Brain pericyte (primary cell): ENCODE data around the gene MGST1.

ENCODE experiments used
- DNase-seq: peaks from one replicate; pipeline ENCODE4 v3.0.0-alpha.2; 2012; ENCODE audit warnings: low read depth, low spot score

Gene MGST1

GRCh38 chr12:16347391-16348298 is at the start of gene MGST1:
MGST1 (plus strand) TSS chr12:16347645; CDS start chr12:16354253, 6,608 bp downstream.
- peak; percentile 7 for DNase-seq

- no peak for DNase-seq
Measured at GRCh38 chr12:16299403-16299802, 48.0 kb upstream of the MGST1 start.

GRCh38 chr12:16300122-16300521 is 47.3 kb upstream of the MGST1 start:
- no peak for DNase-seq

- no peak for DNase-seq
Measured at GRCh38 chr12:16300736-16301135, 46.7 kb upstream of the MGST1 start.

GRCh38 chr12:16303939-16304338 is 43.5 kb upstream of the MGST1 start:
- DNase-seq: no peak

- DNase-seq: no peak
Measured at GRCh38 chr12:16307856-16308475, 39.5 kb upstream of the MGST1 start.

GRCh38 chr12:16310934-16311333 is 36.5 kb upstream of the MGST1 start:
- no peak for DNase-seq

- no peak for DNase-seq
Measured at GRCh38 chr12:16323010-16323409, 24.4 kb upstream of the MGST1 start.

GRCh38 chr12:16323638-16324037 is 23.8 kb upstream of the MGST1 start:
- no peak for DNase-seq

- DNase-seq: no peak
Measured at GRCh38 chr12:16324272-16324671, 23.2 kb upstream of the MGST1 start.

GRCh38 chr12:16324772-16325171 is 22.7 kb upstream of the MGST1 start:
- no peak for DNase-seq

- DNase-seq: no peak
Measured at GRCh38 chr12:16325426-16325825, 22.0 kb upstream of the MGST1 start.

- no peak for DNase-seq
Measured at GRCh38 chr12:16327963-16328362, 19.5 kb upstream of the MGST1 start.

- no peak for DNase-seq
Measured at GRCh38 chr12:16329594-16329993, 17.9 kb upstream of the MGST1 start.

- DNase-seq: no peak
Measured at GRCh38 chr12:16330560-16330959, 16.9 kb upstream of the MGST1 start.

- no peak for DNase-seq
Measured at GRCh38 chr12:16331998-16332397, 15.4 kb upstream of the MGST1 start.

GRCh38 chr12:16335838-16336237 is 11.6 kb upstream of the MGST1 start:
- no peak for DNase-seq

GRCh38 chr12:16344269-16344668 is 3.2 kb upstream of the MGST1 start:
- DNase-seq: no peak

- no peak for DNase-seq
Measured at GRCh38 chr12:16345105-16345504, 2.3 kb upstream of the MGST1 start.

GRCh38 chr12:16346958-16347357 is 487 bp upstream of the MGST1 start:
- no peak for DNase-seq

- no peak for DNase-seq
Measured at GRCh38 chr12:16348435-16349130, 1.1 kb downstream of the MGST1 start.

- peak; percentile 5 for DNase-seq
Measured at GRCh38 chr12:16349131-16349460, 1.7 kb downstream of the MGST1 start.

GRCh38 chr12:16350682-16351081 is 3.2 kb downstream of the MGST1 start:
- peak; percentile 5 for DNase-seq
